Loucy (cell line): ENCODE measurements around the gene LRRC45.

Source experiments
- H2AFZ ChIP-seq: fragments of 200-600 bp; sonication (generic); 2 replicates; pipeline ENCODE4 v1.6.0; 2016; ENCODE audit warnings: antibody characterized with exemption, mild to moderate bottlenecking, low read length, moderate library complexity
- H3F3A ChIP-seq: fragments of 200-600 bp; 2 replicates; pipeline ENCODE4 v1.6.0; 2016; ENCODE audit warnings: antibody characterized with exemption, low read depth, mild to moderate bottlenecking
- H3K27me3 ChIP-seq: fragments of 200-600 bp; sonication (generic); 2 replicates; pipeline ENCODE4 v1.6.1; 2014; ENCODE audit warnings: low read length, mild to moderate bottlenecking; ENCODE audit not compliant: insufficient read depth, poor library complexity, severe bottlenecking
- H3K36me3 ChIP-seq: fragments of 200-600 bp; sonication (generic); 2 replicates; pipeline ENCODE4 v1.6.1; 2016; ENCODE audit warnings: low read length; ENCODE audit not compliant: insufficient read depth
- H3K4me1 ChIP-seq: fragments of 200-600 bp; sonication (generic); 2 replicates; pipeline ENCODE4 v1.5.1; 2014; ENCODE audit warnings: low read length, mild to moderate bottlenecking; ENCODE audit not compliant: insufficient read depth, poor library complexity, severe bottlenecking
- H3K4me2 ChIP-seq: fragments of 200-600 bp; sonication (generic); 2 replicates; pipeline ENCODE4 v1.6.0; 2014; ENCODE audit warnings: antibody characterized with exemption, low read length, low read depth, mild to moderate bottlenecking; ENCODE audit not compliant: poor library complexity, severe bottlenecking
- H3K4me3 ChIP-seq: fragments of 200-600 bp; sonication (generic); 2 replicates; pipeline ENCODE4 v1.5.1; 2014; ENCODE audit warnings: low read length, mild to moderate bottlenecking, mixed read lengths; ENCODE audit not compliant: poor library complexity, severe bottlenecking
- H3K79me2 ChIP-seq: fragments of 200-600 bp; sonication (generic); 2 replicates; pipeline ENCODE4 v1.6.1; 2014; ENCODE audit warnings: low read length; ENCODE audit not compliant: insufficient read depth
- H3K9ac ChIP-seq: fragments of 200-600 bp; sonication (generic); 2 replicates; pipeline ENCODE4 v1.6.0; 2014; ENCODE audit warnings: mild to moderate bottlenecking, low read depth, low read length, moderate library complexity; ENCODE audit not compliant: poor library complexity, severe bottlenecking
- H3K9me2 ChIP-seq: fragments of 200-600 bp; sonication (generic); replicated peaks from 2 replicates; pipeline ENCODE4 v1.6.1; 2016; ENCODE audit warnings: low read depth, low read length, mixed read lengths
- H3K9me3 ChIP-seq: fragments of 200-600 bp; sonication (generic); 2 replicates; pipeline ENCODE4 v1.6.1; 2014; ENCODE audit warnings: mild to moderate bottlenecking, antibody characterized with exemption, low read length, low read depth; ENCODE audit not compliant: insufficient read depth
- H4K20me1 ChIP-seq: fragments of 200-600 bp; sonication (generic); 2 replicates; pipeline ENCODE4 v1.6.0; 2014; ENCODE audit warnings: antibody characterized with exemption, low read length, mild to moderate bottlenecking; ENCODE audit not compliant: insufficient read depth, poor library complexity, severe bottlenecking
- CTCF ChIP-seq: fragments of 200-600 bp; sonication (generic); conservative IDR thresholded peaks from 2 replicates; pipeline ENCODE4 v1.5.1; 2014; ENCODE audit warnings: mild to moderate bottlenecking, antibody characterized with exemption, low read length
- EZH2phosphoT487 ChIP-seq: fragments of 200-600 bp; IDR thresholded peaks from 2 replicates; pipeline ENCODE4 v1.6.1; 2018; ENCODE audit warnings: antibody characterized with exemption, mild to moderate bottlenecking, moderate library complexity, borderline replicate concordance

LRRC45 gene

GRCh38 chr17:82016061-82016874, 6.8 kb upstream of the LRRC45 start:
- H2AFZ ChIP-seq: no peak overlapping the region
- peaks cover under 1% of the 10 kb centered on the region; the same call in 1 of the 2 replicates for H3K79me2 ChIP-seq
- H3K27me3 ChIP-seq: no peaks in the 10 kb centered on the region
- H3F3A ChIP-seq: no peaks in the 10 kb centered on the region
- no peak overlapping the region for H3K9ac ChIP-seq
- no peak overlapping the region for H3K4me3 ChIP-seq
- H3K4me1 ChIP-seq: peaks cover 4% of the 10 kb centered on the region
- no peaks in the 10 kb centered on the region for H3K9me2 ChIP-seq
- H3K36me3 ChIP-seq: no peaks in the 10 kb centered on the region
- H3K4me2 ChIP-seq: no peak overlapping the region
- H4K20me1 ChIP-seq: peaks cover 12% of the 10 kb centered on the region
- no peaks in the 10 kb centered on the region for H3K9me3 ChIP-seq
- TF ChIP-seq EZH2phosphoT487 (no peak), CTCF (no peak)

- Histone ChIP-seq H3K9me3 (no peaks in the 10 kb centered on the region), H2AFZ (no peak overlapping the region), H3K4me3 (no peak overlapping the region), H3K9ac (no peak overlapping the region), H3K36me3 (no peaks in the 10 kb centered on the region), H3K4me2 (no peak overlapping the region), H3K4me1 (peaks cover 11% of the 10 kb centered on the region), H3F3A (no peaks in the 10 kb centered on the region), H3K27me3 (no peaks in the 10 kb centered on the region), H3K9me2 (no peaks in the 10 kb centered on the region), H4K20me1 (peaks cover 18% of the 10 kb centered on the region), H3K79me2 (peaks cover 8% of the 10 kb centered on the region; the same call in 1 of the 2 replicates)
- TF ChIP-seq EZH2phosphoT487 (no peak), CTCF (no peak)
These were observed 6.1 kb upstream of the LRRC45 start for GRCh38 chr17:82016875-82017459.

GRCh38 chr17:82017612-82018151, 5.4 kb upstream of the LRRC45 start:
- TF ChIP-seq EZH2phosphoT487 (no peak), CTCF (no peak)
- H3K9me3 ChIP-seq: no peaks in the 10 kb centered on the region
- peaks cover 13% of the 10 kb centered on the region for H3K4me1 ChIP-seq

More at GRCh38 chr17:82017612-82018151, 5.4 kb upstream of the LRRC45 start:
- Histone ChIP-seq H3K9ac (no peak overlapping the region), H3K4me3 (no peak overlapping the region), H3K27me3 (no peaks in the 10 kb centered on the region), H3K79me2 (peaks cover 14% of the 10 kb centered on the region; the same call in 1 of the 2 replicates), H3K9me2 (no peaks in the 10 kb centered on the region), H3K4me2 (no peak overlapping the region), H2AFZ (no peak overlapping the region), H3K36me3 (no peaks in the 10 kb centered on the region), H3F3A (no peaks in the 10 kb centered on the region), H4K20me1 (peaks cover 18% of the 10 kb centered on the region)
